GM23248 (cell line): ENCODE measurements around the gene FAM222B.

Source experiments
- EZH2 ChIP-seq: fragments of 200-600 bp; sonication (generic); IDR thresholded peaks from 2 replicates; pipeline ENCODE4 v1.6.1; 2018; ENCODE audit warnings: antibody characterized with exemption, mild to moderate bottlenecking; ENCODE audit not compliant: insufficient read depth, poor library complexity, severe bottlenecking
- EZH2phosphoT487 ChIP-seq: fragments of 200-600 bp; sonication (generic); IDR thresholded peaks from 2 replicates; pipeline ENCODE4 v1.6.1; 2018; ENCODE audit warnings: antibody characterized with exemption, moderate library complexity, mild to moderate bottlenecking, low read depth; ENCODE audit not compliant: insufficient read depth

GRCh38 chr17:28773736-28774135, 68.9 kb downstream of the FAM222B start:
- TF ChIP-seq EZH2: no peak
- TF ChIP-seq EZH2phosphoT487: no peak
